Parathyroid adenoma (tissue), 2 donors: ENCODE results near the gene B3GAT3.
"Not testable (repeated sequence)": the region's sequence is repeated elsewhere in the genome, so short reads cannot be mapped to it uniquely, and the experiment has no call there.

Experiments
- H2AFZ ChIP-seq: fragments of 300-600 bp; sonication (generic); one replicate; pipeline ENCODE4 v1.7.0; 2017; ENCODE audit warnings: antibody characterized with exemption, mild to moderate bottlenecking
- H3K27ac ChIP-seq: fragments of 300-600 bp; sonication (generic); one replicate; pipeline ENCODE4 v1.7.0; 2017
- H3K27me3 ChIP-seq: fragments of 300-600 bp; sonication (generic); one replicate; pipeline ENCODE4 v1.7.0; 2017; ENCODE audit warnings: low read length; ENCODE audit not compliant: control insufficient read depth, insufficient read depth
- H3K36me3 ChIP-seq: fragments of 300-600 bp; sonication (generic); one replicate; pipeline ENCODE4 v1.7.0; 2017; ENCODE audit warnings: low read length; ENCODE audit not compliant: control insufficient read depth, insufficient read depth
- H3K4me1 ChIP-seq: fragments of 300-600 bp; sonication (generic); one replicate; pipeline ENCODE4 v1.7.0; 2017; ENCODE audit warnings: control low read depth
- H3K4me2 ChIP-seq: fragments of 300-600 bp; sonication (generic); one replicate; pipeline ENCODE4 v1.7.0; 2017; ENCODE audit warnings: low read length
- H3K4me3 ChIP-seq: fragments of 300-600 bp; sonication (generic); one replicate; pipeline ENCODE4 v1.7.0; 2017; ENCODE audit warnings: low read depth, low read length
- H3K79me2 ChIP-seq: fragments of 300-600 bp; sonication (generic); one replicate; pipeline ENCODE4 v1.7.0; 2017; ENCODE audit warnings: control low read depth
- H3K9ac ChIP-seq: fragments of 300-600 bp; sonication (generic); one replicate; pipeline ENCODE4 v1.7.0; 2017; ENCODE audit warnings: mild to moderate bottlenecking
- H3K9me3 ChIP-seq: fragments of 300-600 bp; sonication (generic); one replicate; pipeline ENCODE4 v1.7.0; 2017; ENCODE audit warnings: low read length; ENCODE audit not compliant: control insufficient read depth
- TF ChIP-seq, protein P1 (sequence below): fragments of 300-600 bp; sonication (generic); IDR thresholded peaks from one replicate; pipeline ENCODE4 v1.7.0; 2017; ENCODE audit warnings: antibody characterized with exemption, mild to moderate bottlenecking
- donor health status: primary hyperparathyroidism.

Gene B3GAT3

DNA sequence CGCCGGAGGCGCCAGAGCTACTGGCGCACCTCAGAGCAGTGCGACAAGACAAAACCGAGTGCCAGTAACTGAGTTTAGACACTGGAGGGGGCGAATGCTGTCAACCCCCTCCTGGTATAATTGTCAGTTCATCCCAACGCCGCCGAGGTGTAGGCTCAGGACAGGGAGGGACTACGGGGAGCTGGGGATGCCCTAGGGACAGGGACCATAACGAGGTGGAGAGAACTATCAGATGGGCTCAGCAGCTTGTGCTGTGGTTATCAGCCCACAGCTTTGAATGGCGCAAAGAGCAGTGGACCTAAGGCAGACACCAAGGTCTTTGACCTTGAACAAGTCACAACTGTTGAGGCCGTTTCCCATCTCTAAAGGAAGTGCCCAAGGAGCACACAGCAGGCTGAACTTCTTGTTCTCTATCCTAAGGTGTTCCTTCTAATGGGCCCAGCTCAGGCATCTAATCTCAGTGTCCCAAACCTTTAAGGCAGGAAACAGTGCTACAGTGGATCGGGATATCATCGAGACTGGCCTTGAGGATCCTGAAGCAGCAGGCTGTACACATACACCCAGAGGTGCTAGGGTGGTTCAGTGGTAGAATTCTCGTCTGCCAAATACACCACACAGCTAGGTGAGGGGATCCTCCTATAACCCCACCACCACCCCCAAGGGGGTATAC is 29.5 kb downstream of the B3GAT3 start:
- Histone ChIP-seq H3K4me3 (peak overlapping the region; percentile 63), H3K79me2 (no peaks in the 10 kb centered on the region), H3K27ac (peak overlapping the region; percentile 94), H3K4me1 (peaks cover 8% of the 10 kb centered on the region), H3K27me3 (no peaks in the 10 kb centered on the region), H3K36me3 (no peaks in the 10 kb centered on the region), H2AFZ (peak overlapping the region; percentile 92), H3K9me3 (no peaks in the 10 kb centered on the region), H3K9ac (no peak overlapping the region), H3K4me2 (peak overlapping the region; percentile 87)
- TF ChIP-seq, protein P1, sequence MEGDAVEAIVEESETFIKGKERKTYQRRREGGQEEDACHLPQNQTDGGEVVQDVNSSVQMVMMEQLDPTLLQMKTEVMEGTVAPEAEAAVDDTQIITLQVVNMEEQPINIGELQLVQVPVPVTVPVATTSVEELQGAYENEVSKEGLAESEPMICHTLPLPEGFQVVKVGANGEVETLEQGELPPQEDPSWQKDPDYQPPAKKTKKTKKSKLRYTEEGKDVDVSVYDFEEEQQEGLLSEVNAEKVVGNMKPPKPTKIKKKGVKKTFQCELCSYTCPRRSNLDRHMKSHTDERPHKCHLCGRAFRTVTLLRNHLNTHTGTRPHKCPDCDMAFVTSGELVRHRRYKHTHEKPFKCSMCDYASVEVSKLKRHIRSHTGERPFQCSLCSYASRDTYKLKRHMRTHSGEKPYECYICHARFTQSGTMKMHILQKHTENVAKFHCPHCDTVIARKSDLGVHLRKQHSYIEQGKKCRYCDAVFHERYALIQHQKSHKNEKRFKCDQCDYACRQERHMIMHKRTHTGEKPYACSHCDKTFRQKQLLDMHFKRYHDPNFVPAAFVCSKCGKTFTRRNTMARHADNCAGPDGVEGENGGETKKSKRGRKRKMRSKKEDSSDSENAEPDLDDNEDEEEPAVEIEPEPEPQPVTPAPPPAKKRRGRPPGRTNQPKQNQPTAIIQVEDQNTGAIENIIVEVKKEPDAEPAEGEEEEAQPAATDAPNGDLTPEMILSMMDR, result no peak

DNA sequence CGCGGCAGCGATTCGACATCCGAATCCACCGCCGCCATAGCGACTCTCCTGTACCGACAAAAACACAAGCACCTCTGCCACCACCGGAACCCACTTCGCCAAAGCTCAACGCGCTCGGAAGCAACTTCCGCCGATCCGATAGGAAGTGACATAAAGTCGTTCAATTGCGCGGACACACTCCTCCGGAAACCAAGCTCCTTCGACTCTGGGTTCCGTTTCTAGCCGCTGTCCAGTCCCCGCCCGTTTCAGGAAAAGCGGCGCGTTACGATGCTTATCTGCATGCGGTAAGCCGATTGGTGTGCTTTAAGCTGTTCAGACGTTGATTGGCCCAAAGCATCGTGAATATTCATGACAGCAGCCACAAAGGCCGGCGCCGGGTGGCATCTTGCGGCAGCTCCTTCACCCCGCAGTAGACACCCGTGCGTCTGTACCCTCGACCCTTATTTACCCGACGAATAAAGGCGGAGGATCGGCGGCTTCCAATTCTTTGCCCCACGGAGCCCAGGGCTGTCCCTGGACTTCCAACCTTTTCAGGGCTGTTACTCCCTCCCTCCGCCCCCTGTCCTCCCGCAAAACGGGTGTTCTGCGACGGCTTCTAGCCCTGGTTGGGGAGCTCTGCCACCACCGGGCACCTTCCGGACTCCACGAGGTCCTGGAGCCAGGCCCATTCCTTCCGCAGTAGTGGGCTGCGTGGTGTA is 30.2 kb downstream of the B3GAT3 start, which contains the start of gene TUT1:
TSS of gene TUT1 (minus strand) at position 76 of the 698 bp plus-strand sequence. CDS start at position 38, 38 bp downstream.
- Histone ChIP-seq H3K4me1 (peaks cover 8% of the 10 kb centered on the region), H3K79me2 (no peaks in the 10 kb centered on the region), H3K27ac (peak within 1 kb of the TSS; percentile 94), H2AFZ (peak within 1 kb of the TSS; percentile 92), H3K4me2 (peak within 1 kb of the TSS; percentile 87), H3K9me3 (no peaks in the 10 kb centered on the region), H3K4me3 (peak within 1 kb of the TSS; percentile 89), H3K36me3 (no peaks in the 10 kb centered on the region), H3K9ac (peak within 1 kb of the TSS; percentile 67), H3K27me3 (no peaks in the 10 kb centered on the region)
- TF ChIP-seq, protein P1, result no peak

DNA sequence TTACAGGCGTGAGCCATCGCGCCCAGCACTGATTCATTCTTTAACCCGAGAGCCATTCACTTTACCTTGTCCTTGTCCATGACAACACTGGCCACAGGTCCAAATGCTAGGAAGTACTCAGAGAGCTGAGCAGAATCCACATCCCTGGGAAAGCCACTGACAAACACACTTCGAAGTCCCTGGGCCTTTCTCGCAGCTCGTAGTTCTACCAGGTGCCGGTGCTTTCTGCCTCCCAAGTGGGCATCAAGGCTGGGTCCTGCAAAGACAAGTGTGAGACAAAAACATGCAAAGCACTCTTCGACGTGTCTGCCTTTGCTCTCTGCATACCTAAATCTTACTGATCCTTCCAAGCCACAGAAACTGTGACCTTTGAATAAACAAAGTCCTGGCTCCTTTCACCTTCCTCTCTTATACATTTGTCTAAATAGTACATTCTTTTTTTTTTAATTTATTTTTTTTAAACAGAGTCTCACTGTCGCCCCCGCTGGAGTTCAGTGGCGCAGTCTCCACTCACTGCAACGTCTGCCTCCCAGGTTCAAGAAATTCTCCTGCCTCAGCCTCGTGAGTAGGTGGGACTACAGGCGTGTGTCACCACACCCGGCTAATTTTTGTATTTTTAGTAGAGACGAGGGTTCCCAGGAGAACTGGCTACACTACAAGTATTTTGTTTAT is 32.7 kb downstream of the B3GAT3 start:
- Histone ChIP-seq H3K9me3 (no peaks in the 10 kb centered on the region), H3K4me2 (no peak overlapping the region), H3K36me3 (no peaks in the 10 kb centered on the region), H3K79me2 (no peaks in the 10 kb centered on the region), H3K27ac (no peak overlapping the region), H3K4me1 (peaks cover 8% of the 10 kb centered on the region), H3K9ac (no peak overlapping the region), H3K27me3 (no peaks in the 10 kb centered on the region), H3K4me3 (no peak overlapping the region), H2AFZ (no peak overlapping the region)
- TF ChIP-seq, protein P1, result no peak

DNA sequence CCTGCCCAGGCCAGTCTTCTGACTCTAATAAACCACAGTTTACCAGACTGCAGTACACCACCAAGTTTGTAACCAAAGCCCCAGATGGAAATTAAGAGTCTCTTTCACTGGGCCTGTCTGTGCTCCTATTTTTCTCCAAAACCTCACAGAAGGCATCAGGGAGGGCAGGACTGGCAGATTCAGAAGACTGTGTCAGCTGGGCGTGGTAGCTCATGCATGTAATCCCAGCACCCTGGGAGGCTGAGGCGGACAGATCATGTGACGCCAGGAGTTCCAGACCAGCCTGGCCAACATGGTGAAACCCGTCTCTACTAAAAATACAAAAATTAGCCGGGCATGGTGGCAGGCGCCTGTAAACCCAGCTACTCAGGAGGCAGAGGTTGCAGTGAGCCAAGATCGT is 36.4 kb downstream of the B3GAT3 start:
- not testable (repeated sequence) for H3K27me3 ChIP-seq, H3K9ac ChIP-seq, H3K79me2 ChIP-seq, H3K4me1 ChIP-seq, H3K27ac ChIP-seq, H3K9me3 ChIP-seq, H3K4me3 ChIP-seq, H2AFZ ChIP-seq, H3K4me2 ChIP-seq, H3K36me3 ChIP-seq

DNA sequence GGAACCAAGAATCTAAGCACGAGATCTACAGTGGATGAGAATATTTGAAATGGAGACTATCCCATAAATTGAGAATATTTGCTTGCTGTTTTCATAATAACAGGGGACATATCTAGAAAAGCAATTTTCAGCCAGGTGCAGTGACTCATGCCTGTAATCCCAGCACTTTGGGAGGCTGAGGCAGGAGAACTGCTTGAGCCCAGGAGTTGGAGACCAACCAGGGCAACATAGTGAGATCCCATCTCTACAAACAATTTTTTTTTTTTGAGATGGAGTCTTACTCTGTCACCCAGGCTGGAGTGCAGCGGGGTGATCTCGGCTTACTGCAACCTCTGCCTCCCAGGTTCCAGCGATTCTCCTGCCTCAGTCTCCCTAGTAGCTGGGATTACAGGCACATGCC is 40.1 kb downstream of the B3GAT3 start:
- H3K4me1 ChIP-seq, H3K27ac ChIP-seq, H2AFZ ChIP-seq, H3K9me3 ChIP-seq, H3K27me3 ChIP-seq, H3K4me3 ChIP-seq, H3K4me2 ChIP-seq, H3K36me3 ChIP-seq, H3K9ac ChIP-seq, H3K79me2 ChIP-seq: not testable (repeated sequence)
